Neural crest cell (in vitro differentiated cells): ENCODE results near the gene SLC5A8. TPM values are rescaled to one million over a fixed set of nuclear protein-coding genes. Genes with fewer than 3 reads are reported as not detected.
"Not testable (repeated sequence)": the region's sequence is repeated elsewhere in the genome, so short reads cannot be mapped to it uniquely, and the experiment has no call there.

Experiments used
- DNase-seq: peaks from one replicate; pipeline ENCODE4 v3.0.0; 2021; ENCODE audit warnings: low read depth, mixed read lengths, low spot score
- H3K27ac Mint-ChIP-seq: one replicate; pipeline ENCODE4 v1.8.0; 2021; ENCODE audit warnings: mild to moderate bottlenecking, mixed read lengths; ENCODE audit not compliant: unreplicated experiment
- H3K27me3 Mint-ChIP-seq: 2 replicates; pipeline ENCODE4 v1.8.0; 2021; ENCODE audit warnings: low read depth, mild to moderate bottlenecking, mixed read lengths
- H3K36me3 Mint-ChIP-seq: 2 replicates; pipeline ENCODE4 v1.8.0; 2021; ENCODE audit warnings: low read depth, mild to moderate bottlenecking, mixed read lengths
- H3K4me1 Mint-ChIP-seq: 2 replicates; pipeline ENCODE4 v1.8.0; 2021; ENCODE audit warnings: mixed read lengths
- H3K4me3 Mint-ChIP-seq: one replicate; pipeline ENCODE4 v1.8.0; 2021; ENCODE audit warnings: mild to moderate bottlenecking, mixed read lengths
- H3K9me3 Mint-ChIP-seq: 2 replicates; pipeline ENCODE4 v1.8.0; 2021; ENCODE audit warnings: mixed read lengths
- CTCF ChIP-seq: fragments of 200-600 bp; sonication (generic); conservative IDR thresholded peaks from 2 replicates; pipeline ENCODE4 v1.5.0; 2021; ENCODE audit warnings: antibody characterized with exemption, mild to moderate bottlenecking
- total RNA-seq: library from RNA; stranded (reverse); gene quantifications from 2 replicates; pipeline ENCODE4 v1.2.1, GENCODE V29; 2021

SLC5A8 gene
- total RNA-seq, 1 donor from 2014 or later = not detected

- DNase-seq = no peak
- Mint-ChIP-seq H3K36me3 (no peaks in the 10 kb centered on the region), H3K4me3 (no peak overlapping the region), H3K27ac (no peak overlapping the region), H3K27me3 (peaks cover 21% of the 10 kb centered on the region), H3K9me3 (no peaks in the 10 kb centered on the region), H3K4me1 (no peaks in the 10 kb centered on the region)
- TF ChIP-seq CTCF = no peak
Measured at GRCh38 chr12:101168001-101168400, 42.0 kb downstream of the SLC5A8 start.

GRCh38 chr12:101166866-101167265 is 43.2 kb downstream of the SLC5A8 start:
- DNase-seq = no peak
- Mint-ChIP-seq H3K27me3 (peaks cover 23% of the 10 kb centered on the region), H3K9me3 (no peaks in the 10 kb centered on the region), H3K27ac (no peak overlapping the region), H3K4me1 (no peaks in the 10 kb centered on the region), H3K4me3 (no peak overlapping the region), H3K36me3 (no peaks in the 10 kb centered on the region)
- TF ChIP-seq CTCF = no peak

- Mint-ChIP-seq H3K9me3 (no peaks in the 10 kb centered on the region), H3K4me1 (no peaks in the 10 kb centered on the region), H3K36me3 (no peaks in the 10 kb centered on the region), H3K27me3 (peaks cover 23% of the 10 kb centered on the region), H3K27ac (no peak overlapping the region), H3K4me3 (no peak overlapping the region)
- no peak for DNase-seq
- no peak for TF ChIP-seq CTCF
Measured at GRCh38 chr12:101165319-101165718, 44.7 kb downstream of the SLC5A8 start.

- H3K27me3 Mint-ChIP-seq = peaks cover 11% of the 10 kb centered on the region
- not testable (repeated sequence) for H3K9me3 Mint-ChIP-seq, H3K4me1 Mint-ChIP-seq, DNase-seq, H3K36me3 Mint-ChIP-seq
- peak overlapping the region; percentile 15 for H3K27ac Mint-ChIP-seq
- H3K4me3 Mint-ChIP-seq = peak overlapping the region; percentile 88
Measured at GRCh38 chr12:101145777-101146431, 64.1 kb downstream of the SLC5A8 start.

GRCh38 chr12:101127521-101128219 is 82.4 kb downstream of the SLC5A8 start:
- Mint-ChIP-seq H3K4me1 (no peaks in the 10 kb centered on the region), H3K9me3 (no peaks in the 10 kb centered on the region), H3K27ac (no peak overlapping the region), H3K4me3 (no peak overlapping the region), H3K27me3 (peaks cover 4% of the 10 kb centered on the region), H3K36me3 (no peaks in the 10 kb centered on the region)
- no peak for TF ChIP-seq CTCF
- DNase-seq = no peak

GRCh38 chr12:101117842-101118241 is 92.2 kb downstream of the SLC5A8 start:
- no peak overlapping the region for H3K4me3 Mint-ChIP-seq
- peaks cover 3% of the 10 kb centered on the region for H3K36me3 Mint-ChIP-seq
- H3K27me3 Mint-ChIP-seq = no peaks in the 10 kb centered on the region
- H3K4me1 Mint-ChIP-seq = no peaks in the 10 kb centered on the region
- H3K27ac Mint-ChIP-seq = no peak overlapping the region
- H3K9me3 Mint-ChIP-seq = peaks cover 7% of the 10 kb centered on the region
- no peak for TF ChIP-seq CTCF
- DNase-seq = no peak
